GM12891 (cell line): ENCODE data around the gene EXOG.

Experiments used
- POLR2A ChIP-seq: IDR thresholded peaks from 2 replicates; pipeline ENCODE4 v1.6.1; 2011; ENCODE audit warnings: low read depth, low read length, control low read depth
- POLR2AphosphoS5 ChIP-seq: IDR thresholded peaks from 2 replicates; pipeline ENCODE4 v1.6.1; 2011; ENCODE audit warnings: low read depth, low read length, control low read depth
- SPI1 ChIP-seq: IDR thresholded peaks from 2 replicates; pipeline ENCODE4 v1.6.1; 2011; ENCODE audit warnings: low read depth, low read length, control low read depth
- TAF1 ChIP-seq: IDR thresholded peaks from 2 replicates; pipeline ENCODE4 v1.6.1; 2011; ENCODE audit warnings: low read depth, low read length, control low read depth

- no peak for TF ChIP-seq POLR2A
- TF ChIP-seq POLR2AphosphoS5: no peak
- TF ChIP-seq TAF1: no peak
- TF ChIP-seq SPI1: no peak
Measured at GRCh38 chr3:38493031-38493430, 3.1 kb upstream of the EXOG start.
